Stimulated activated naive CD8-positive, alpha-beta T cell treated with anti-CD3 and anti-CD28 coated beads, Interleukin-15, Interleukin-2, amounts not matched to agents 100 U/mL and 50 U/mL, for 24 hours (primary cell): ENCODE results near the gene RGS7.
"Not testable (repeated sequence)": the region's sequence is repeated elsewhere in the genome, so short reads cannot be mapped to it uniquely, and the experiment has no call there.

Experiments
- ATAC-seq: fragments of 150-1000 bp; cut with Tn5 transposase; one replicate; pipeline ENCODE4 v1.10.0; 2021
- DNase-seq: peaks from one replicate; pipeline ENCODE4 v3.0.0; 2021

The RGS7 gene

DNA sequence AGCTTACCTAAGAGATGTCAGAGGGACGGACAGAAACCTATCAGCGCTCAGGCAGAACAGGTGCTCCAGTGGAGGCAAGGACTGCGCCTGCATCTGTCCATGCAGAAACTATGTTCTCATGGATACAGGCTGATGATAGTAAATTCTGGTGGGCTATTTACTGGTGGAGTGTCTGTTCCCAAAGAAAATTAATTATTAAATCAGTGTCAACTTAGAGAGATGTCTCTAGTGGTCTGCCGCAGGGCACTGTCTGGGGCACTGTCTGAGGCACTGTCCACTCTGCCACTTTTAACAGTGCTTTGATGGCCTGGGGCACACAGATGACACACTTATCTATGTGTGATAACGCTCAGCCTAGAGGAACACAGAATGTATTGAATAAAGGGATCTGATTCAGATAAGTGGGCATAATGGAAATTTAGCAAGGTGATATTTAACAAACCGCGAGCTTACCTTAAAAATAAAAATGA lies 148.1 kb downstream of the RGS7 start:
- DNase-seq (no peak), ATAC-seq (no peak)

DNA sequence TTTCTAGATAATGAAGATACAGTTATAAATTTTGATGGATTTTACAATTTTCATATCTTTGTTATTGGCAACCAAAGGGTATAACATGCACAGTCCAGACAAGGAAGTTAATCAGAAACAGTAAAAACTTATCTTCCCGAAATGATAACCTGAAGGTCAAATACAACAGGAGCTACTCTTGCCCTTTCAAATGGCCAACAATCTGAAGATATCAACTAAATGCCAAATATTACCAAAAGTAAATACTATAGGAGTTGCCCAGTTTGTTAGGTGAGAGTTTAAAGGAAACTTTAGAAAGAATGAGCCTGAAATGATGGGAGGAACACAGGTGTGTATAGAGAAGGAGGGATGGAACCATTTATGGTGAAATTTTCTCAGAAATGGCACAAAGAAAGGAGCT lies 153.2 kb downstream of the RGS7 start:
- no peak for DNase-seq
- no peak for ATAC-seq

- no peak for DNase-seq
- ATAC-seq: no peak
Measured at GRCh38 chr1:241202401-241202800, 154.6 kb downstream of the RGS7 start.

- no peak for DNase-seq
- ATAC-seq: no peak
Measured at GRCh38 chr1:241186716-241187115, 170.3 kb downstream of the RGS7 start.

- no peak for DNase-seq
- ATAC-seq: no peak
Measured at GRCh38 chr1:241181971-241182370, 175.0 kb downstream of the RGS7 start.

GRCh38 chr1:241181471-241181870 lies 175.5 kb downstream of the RGS7 start:
- ATAC-seq (no peak), DNase-seq (no peak)

DNA sequence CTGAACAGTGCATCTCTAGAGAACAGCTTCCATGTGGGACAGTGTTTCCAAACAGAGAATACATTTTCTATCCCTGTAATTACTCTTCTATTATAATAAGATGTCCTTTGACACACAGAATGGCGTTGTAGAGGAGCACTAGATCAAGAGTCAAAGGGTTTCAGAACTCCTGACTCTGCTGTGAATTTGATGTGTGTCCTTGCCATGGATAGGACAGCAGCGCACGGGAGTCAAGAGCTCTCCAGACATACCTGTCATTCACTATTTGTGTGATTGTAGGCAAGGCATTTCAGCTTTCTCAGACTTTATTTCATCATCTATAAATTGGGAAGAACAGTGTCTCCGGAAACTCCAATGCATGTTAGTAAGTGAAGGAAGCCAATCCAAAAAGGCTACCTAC lies 176.4 kb downstream of the RGS7 start:
- ATAC-seq: no peak
- no peak for DNase-seq

- DNase-seq (no peak), ATAC-seq (no peak)
Measured at GRCh38 chr1:241177660-241178059, 179.3 kb downstream of the RGS7 start.

DNA sequence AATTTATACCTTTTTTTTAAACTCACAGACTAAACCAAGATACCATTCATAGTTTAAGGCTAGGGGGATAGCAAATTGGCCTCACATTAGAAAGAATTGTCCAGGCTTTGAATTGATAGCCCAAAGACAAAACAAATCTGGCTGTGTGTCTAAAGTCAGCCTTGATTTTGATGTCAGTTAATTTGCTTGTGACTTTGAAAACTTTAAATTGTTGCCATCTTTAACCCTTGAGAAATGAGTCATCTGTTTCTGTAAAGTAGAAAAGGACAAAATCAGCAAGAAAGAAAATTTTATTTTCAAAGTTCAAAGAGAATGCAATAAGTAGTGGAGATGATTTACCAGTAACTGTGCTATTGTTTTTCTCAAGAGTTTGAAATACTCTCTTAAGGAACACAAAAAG lies 184.5 kb downstream of the RGS7 start:
- DNase-seq (no peak), ATAC-seq (no peak)

DNA sequence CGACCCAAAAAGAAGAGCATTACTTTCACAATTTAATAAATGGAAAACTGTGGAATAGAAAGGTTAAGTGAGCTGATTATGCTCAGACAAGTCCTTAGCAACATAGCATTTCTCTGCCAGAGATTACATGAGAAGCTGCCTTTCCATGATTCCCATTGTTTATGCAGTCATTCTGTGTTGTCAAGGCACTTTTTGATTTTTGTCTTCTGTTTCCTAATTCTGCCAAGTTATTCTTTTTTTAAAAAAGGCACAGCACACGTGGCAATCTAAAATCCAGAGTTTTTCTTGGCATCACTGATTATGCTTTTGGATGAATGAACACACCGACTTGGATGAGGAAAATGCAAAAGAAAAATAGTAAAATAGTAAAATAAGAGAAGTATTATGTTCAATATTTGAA lies 185.0 kb downstream of the RGS7 start:
- no peak for DNase-seq
- no peak for ATAC-seq

GRCh38 chr1:241167121-241167630 lies 189.8 kb downstream of the RGS7 start:
- ATAC-seq (no peak), DNase-seq (no peak)

GRCh38 chr1:241166625-241167024 lies 190.4 kb downstream of the RGS7 start:
- ATAC-seq (no peak), DNase-seq (no peak)

- not testable (repeated sequence) for ATAC-seq, DNase-seq
Measured at GRCh38 chr1:241165256-241165655, 191.7 kb downstream of the RGS7 start.

- ATAC-seq: no peak
- no peak for DNase-seq
Measured at GRCh38 chr1:241163363-241163762, 193.6 kb downstream of the RGS7 start.

- no peak for ATAC-seq
- no peak for DNase-seq
Measured at GRCh38 chr1:241161188-241161689, 195.8 kb downstream of the RGS7 start.

- ATAC-seq: no peak
- no peak for DNase-seq
Measured at GRCh38 chr1:241157435-241157834, 199.6 kb downstream of the RGS7 start.

DNA sequence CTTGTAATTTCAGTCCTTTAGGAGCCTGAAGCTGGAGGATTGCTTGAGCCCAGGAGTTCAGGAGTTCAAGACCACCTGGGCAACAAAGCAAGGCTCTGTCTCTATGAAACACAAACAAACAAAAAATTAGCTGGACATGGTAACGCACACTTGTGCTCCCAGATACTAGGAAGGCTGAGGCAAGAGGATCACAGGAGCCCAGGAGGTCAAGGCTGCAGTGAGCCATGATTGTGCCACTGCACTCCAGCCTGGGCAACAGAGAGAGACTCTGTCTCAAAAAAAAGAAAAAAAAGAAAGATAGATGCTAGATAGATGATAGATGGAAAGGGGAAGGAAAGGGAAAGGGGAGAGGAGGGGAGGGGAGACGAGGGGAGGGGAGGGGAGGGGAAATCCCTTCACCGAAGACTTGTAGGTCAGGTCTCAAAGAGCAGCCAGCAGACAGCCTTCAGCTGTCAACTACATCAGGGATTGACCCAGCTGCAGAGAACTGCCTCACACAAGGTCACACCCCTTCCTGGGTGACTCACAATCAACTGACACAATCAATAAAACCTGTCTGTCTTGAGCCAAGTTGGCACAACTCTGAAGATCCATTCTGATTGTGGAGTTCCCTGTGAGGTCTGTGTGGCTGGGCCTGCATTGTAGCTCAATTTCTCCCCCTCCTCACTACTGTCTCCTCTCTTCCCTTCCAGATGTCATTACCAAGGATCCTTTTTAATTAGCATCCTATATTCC lies 200.6 kb downstream of the RGS7 start:
- ATAC-seq: no peak
- no peak for DNase-seq

DNA sequence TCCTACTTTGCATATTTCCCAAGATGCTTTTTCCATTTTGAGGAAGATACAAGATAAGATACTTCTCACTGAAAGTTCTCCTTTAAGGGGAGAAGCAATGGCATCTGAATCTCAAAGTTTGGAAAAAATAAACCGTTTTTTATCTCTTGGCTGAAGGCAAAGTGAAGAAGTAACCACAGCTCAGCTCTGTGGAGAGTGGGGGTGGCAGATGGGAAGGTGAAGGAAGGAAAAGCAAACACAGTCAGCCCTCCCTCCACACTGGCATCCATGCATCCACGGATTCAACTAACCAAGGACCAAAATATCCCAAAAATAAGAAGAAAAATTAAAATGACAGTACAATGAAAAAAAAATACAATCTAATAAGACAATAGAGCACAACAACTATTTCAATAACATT lies 211.1 kb downstream of the RGS7 start:
- ATAC-seq (no peak), DNase-seq (no peak)

DNA sequence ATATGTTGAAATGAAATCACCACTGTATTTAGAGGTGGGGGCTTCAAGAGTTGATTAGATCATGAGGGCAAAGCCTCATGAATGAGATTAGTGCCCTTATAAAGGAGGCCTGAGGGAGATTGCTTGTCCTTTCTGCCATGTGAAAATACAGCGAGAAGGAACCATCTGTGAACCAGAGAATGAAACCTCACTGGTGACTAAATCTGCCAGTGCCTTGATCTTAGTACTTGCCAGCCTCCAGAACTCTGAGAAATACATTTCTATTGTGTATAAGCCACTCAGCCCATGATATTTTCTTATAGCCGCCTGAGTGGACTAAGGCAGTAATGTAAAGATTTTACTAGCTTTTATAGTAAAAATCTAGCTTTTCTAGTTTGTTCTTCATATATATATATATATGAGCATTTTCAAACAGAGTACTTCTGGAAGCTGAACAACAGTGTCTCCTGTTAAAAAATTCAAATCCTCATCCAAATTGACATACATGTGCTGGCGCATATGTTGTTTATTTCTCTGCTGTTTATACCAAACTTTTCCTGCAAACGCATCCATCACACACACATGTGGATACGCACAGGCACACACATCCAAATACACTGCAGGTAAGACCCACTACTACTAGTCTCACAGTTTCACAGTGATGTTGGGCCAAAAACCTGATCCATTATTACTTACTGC lies 213.1 kb downstream of the RGS7 start:
- no peak for ATAC-seq
- no peak for DNase-seq

DNA sequence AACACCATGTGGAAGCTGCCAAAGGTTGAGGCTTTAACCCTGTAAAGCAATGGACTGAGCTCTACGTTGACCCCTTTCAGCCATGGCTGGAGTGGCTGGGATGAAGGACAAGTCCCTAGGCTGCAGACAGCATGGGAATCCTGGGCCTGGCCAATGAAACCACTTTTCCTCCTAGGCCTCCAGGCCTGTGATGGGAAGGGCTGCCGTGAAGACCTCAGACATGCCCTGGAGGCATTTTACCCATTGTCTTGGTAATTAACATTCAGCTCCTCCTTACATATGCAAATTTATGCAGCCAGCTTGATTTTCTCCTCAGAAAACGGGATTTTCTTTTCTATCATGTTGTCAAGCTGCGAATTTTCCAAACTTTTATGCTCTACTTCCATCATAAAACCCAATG lies 214.5 kb downstream of the RGS7 start:
- ATAC-seq (no peak), DNase-seq (no peak)

DNA sequence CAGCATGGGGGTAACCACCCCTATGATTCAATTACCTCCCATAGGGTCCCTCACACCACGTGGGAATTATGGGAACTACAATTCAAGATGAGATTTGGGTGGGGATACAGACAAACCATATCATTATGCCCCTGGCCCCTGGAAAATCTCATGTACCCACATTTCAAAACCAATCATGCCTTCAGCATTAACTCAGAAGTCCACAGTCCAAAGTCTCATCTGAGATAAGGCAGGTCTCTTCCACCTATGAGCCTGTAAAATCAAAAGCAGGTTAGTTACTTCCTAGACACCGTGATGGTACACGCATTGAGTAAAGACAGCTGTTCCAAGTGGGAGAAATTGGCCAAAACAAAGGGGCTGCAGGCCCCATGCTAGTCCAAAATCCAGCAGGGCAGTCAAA lies 215.4 kb downstream of the RGS7 start:
- ATAC-seq, DNase-seq: not testable (repeated sequence)

DNA sequence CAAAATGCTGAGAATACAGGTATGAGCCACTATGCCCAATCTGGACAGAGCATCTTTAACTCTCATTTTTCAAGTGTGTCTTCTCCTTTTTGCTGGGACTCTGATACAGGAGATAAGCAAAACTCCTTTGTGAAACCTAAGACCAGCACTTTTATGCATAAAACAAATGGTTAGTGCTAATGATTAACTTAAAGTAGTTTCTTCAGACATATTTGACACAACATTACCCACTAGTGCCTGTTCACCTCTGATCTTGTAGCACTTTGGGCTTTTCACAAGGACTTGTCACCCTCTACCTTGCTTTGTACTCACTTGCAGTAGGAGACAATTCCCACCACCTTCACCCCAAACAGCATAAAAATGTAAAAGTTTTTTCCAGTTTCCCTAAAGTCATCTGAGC lies 216.3 kb downstream of the RGS7 start:
- DNase-seq: no peak
- no peak for ATAC-seq

GRCh38 chr1:241139047-241139446 lies 218.0 kb downstream of the RGS7 start:
- DNase-seq: no peak

GRCh38 chr1:241138248-241138647 lies 218.8 kb downstream of the RGS7 start:
- DNase-seq: no peak
- ATAC-seq: no peak

More at GRCh38 chr1:241139047-241139446, 218.0 kb downstream of the RGS7 start:
- ATAC-seq: no peak
